Inferior parietal cortex (tissue), 1 donor: ENCODE data around the gene TAF4.

ENCODE experiments used
- DNase-seq: peaks from one replicate; pipeline ENCODE4 v3.0.0-alpha.2; 2016; ENCODE audit errors: extremely low spot score

Gene TAF4

GRCh38 chr20:61964675-61965605 lies 100.7 kb downstream of the TAF4 start:
- no peak for DNase-seq

- no peak for DNase-seq
Observed at GRCh38 chr20:61963885-61964674, 101.6 kb downstream of the TAF4 start.

GRCh38 chr20:61963149-61963548 lies 102.5 kb downstream of the TAF4 start:
- no peak for DNase-seq

DNA sequence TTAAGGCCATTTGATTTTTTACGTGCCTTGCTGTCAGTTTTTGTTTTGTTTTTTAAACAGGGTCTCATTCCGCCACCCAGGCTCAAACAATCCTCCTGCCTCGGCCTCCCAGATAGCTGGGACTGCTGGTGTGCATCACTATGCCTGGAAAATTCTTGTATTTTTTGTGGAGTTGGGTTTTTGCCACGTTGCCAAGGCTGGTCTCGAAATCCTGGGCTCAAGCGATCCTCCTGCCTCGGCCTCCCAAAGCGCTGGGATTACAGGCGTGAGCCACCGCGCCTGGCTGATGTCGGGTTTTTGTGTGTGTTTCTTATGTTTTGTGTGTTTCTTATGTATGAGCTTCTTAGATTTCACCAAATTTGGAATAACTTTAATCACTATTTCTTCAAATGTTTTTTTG lies 104.8 kb downstream of the TAF4 start:
- DNase-seq: no peak

DNA sequence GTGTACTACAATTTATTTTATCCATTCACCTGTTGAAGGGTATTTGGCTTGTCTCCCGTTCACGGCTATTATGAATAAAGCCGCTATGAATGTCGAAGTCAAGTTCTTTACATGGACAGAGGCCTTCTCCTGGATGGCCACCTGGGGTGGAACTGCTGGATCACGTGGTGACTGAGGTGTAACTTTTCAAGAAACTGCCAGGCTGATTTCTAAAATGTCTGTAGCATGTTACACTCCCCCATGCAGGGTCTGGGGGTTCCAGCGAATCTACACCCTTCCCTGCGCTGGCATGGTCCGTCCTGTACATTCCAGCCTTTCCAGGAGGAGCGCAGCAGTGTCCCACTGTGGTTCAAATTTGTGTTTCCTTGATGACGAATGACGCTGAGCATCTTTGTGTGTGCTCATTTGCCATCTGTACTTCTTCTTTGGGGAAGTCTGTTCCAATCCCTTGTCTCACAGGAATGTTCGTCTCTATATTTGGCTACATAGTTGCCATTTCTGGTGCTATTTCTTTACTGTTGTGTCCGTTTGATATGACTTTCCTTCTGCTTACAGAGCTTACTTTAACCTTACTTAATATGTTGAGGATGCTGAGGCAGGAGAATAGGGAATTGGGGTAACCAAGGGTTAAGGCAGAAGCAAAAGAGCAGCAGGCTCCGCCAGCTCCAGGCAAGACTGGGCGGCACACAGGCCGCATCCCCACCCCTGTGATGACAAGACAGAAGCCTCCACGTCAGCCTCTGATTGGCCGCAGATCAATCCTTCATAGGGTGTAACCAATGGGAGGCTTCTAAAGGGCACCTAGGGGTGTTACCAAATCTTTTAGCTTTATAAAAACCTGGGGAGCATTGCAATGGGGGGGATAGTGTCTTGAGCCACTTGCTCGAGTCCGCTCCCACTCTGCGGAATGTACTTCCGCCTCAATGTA lies 106.6 kb downstream of the TAF4 start:
- peak; percentile 60 for DNase-seq

GRCh38 chr20:61957961-61958715 lies 107.5 kb downstream of the TAF4 start:
- no peak for DNase-seq

DNA sequence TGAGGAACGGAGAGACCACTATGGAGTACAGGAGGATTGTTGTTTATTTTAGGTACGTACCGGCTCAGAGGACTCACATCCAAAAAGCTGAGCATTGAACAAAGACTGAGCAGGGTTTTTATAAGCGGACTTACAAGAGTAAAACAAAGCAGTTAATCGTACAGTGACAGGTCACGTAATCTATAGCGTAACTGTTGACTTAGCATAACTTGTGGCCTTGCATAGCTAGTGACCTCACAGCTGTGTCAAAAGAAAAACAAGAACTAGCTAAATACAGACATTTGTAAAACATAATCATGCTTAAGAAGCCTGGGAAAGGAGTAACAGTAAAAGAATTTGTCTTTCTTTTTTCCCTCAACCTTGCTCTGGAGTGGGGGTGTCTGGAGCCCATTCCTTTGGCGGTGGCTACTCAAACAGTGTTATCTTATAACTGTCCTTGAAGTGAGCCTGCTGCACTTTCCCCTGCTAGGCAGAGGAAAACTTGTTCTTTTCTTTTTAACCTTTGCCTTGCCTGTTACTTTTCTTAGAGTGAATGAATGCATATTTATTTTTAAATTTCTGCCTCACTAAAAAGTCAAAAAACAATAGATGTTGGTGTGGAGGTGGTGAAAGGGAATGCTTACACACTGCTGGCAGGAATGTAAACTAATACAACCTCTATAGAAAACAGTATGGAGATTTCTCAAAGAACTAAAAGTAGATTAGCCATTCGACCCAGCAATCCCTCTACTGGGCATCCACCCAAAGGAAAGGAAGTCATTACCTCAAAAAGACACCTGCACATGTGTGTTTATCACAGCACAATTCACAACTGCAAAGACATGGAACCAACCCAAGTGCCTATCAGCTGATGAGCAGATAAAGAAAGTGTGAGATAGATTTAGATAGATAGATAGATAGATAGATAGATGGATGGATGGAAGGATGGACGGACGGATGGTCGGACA lies 109.0 kb downstream of the TAF4 start:
- DNase-seq: no peak

GRCh38 chr20:61955668-61956395 lies 109.8 kb downstream of the TAF4 start:
- no peak for DNase-seq

DNA sequence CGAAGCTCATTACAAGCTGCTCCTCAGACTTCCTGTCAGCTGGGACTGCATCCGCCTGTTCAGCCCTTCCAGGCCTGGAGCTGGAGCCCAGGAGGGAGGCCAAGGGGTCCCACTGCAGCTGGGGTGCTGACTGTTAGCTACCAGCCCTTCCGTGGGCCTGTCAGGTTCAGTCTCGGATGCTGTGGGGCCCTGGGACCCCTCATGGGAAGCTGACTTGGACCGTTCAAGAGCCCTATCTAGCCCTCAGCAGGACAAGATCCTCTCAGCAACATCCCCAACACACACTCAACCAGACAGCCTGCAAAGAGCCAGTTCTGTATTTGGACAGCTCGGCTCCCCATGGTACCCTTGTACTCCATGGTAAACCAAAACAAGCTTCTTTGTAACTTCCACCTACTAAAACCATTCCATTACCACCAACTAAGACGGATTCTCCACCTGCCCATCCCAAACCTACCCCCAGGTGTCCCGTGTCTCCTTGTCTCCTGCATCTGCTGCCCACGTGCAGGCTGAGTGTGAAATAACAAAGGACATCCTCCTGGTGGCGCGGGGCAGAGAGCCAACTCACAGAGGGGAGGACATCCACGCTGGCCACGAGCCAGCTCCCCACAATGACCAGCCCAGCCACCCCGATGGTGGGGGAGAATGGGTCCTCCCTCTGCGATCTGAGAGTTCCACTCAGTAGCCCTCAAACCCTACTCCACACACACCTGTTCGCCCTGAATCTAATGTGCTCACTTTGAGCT lies 111.2 kb downstream of the TAF4 start:
- no peak for DNase-seq

GRCh38 chr20:61953037-61954021 lies 112.4 kb downstream of the TAF4 start:
- no peak for DNase-seq

DNA sequence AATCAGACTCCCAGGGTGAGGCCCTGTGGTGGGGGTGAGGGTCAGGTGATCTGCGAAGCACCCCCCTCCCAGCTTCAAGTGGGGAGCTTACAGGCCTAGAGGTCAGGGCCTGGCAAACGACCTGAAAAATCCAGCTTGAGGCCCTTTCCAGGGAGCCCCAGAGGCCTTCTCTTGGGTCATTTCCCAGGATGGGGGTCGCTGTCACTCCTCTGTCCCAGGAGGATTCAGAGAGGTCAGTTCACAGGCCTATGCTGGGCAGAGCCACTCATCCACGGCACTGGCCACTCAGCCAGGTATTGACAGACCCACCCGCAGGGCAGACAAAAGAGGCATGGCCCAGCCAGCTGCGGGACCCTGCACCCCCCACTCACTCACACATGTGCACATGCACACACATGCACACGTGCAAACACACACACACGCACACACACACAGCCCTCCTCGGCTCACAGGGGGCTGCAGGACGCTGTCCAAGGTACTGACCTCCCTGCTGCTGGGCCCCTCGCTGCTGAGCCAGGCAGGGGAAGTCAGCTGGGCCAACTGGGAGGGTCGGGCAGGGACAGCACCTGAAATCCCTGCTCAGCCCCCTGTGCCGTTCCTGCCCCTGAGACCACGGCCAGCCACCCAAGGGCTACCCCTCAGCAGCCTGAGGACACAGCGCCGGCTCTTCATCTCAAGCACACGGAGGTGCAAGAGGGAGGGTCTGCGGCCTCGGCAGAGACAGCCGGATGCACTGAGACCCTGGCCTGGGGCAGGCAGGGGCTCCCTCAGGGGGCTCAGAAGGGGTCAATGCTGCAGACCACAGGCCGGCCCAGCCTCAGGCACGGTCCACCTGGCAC lies 113.8 kb downstream of the TAF4 start:
- no peak for DNase-seq

DNA sequence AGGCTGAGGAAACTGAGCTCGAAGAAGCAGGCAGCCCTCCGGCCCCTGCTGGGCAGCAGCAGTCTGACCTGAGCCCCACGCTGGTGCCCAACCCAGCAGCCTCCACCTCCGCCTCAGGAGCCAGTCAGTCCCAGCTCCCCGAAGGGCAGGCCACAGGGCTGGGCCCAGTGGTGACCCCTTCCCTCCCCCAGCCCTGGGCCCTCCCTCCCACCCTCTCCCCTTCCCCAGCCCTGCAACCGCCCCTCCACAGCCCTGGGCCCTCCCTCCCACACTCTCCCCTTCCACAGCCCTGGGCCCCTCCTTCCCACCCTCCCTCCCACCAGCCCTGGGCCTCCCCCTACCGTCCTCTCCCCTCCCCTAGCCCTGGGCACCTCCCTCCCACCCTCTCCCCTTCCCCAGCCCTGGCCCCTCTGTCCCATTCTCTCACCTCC lies 115.0 kb downstream of the TAF4 start:
- DNase-seq: no peak

DNA sequence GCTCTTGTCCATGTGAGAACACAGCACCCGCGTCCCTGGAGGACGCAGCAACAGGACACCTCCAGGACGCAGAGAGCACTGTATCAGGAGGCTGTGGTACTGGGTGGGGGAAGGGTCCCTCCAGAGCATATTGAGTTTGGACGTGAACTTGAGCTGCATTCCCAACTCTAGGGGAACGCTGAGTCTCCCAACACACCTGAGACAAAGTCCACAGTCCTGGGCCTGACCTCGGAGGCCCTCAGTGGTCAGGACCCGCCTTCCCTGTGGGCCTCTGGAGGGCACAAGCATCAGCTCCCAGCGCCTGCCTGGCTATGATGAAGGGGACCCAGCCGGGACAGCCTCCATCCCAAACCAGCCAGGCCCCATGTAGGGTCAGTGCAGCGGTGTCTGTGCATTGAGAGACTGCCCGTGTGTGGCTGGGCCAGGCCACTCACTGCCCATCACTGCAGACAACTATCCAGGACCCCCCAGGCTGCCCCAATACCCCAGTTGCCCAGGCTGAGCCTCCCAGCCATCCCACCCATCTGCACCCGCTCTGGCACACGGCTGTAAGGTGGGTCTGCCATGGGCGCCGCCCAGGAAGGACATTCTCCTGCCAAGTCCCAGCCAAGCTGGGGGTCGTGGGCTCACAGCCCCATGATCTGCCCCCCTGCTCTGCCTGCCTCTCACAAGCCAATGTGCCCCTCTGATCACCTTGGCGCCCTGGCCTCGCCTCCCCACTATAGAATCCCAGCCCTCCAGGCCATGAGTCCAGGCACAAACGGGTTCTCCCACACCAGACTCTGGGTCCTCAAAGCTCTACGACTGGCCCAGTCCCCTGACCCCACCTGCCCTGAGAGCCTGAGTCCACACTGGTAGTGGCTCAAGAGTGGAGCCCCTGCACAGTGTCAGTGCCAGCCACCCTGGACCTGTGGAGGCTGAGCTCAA lies 115.7 kb downstream of the TAF4 start:
- DNase-seq: no peak

GRCh38 chr20:61949363-61949713 lies 116.3 kb downstream of the TAF4 start:
- DNase-seq: no peak
